BLaER1 treated with 17β-estradiol and CSF1 and Interleukin-3, amounts not matched to agents 10 nM and 100 nM (cell line): Measurements from ENCODE around the gene SLAIN1.
"Not testable (repeated sequence)": the region's sequence is repeated elsewhere in the genome, so short reads cannot be mapped to it uniquely, and the experiment has no call there.

ENCODE experiments used
- H3K27ac ChIP-seq, 11 experiments: shearing (Covaris generic); formaldehyde crosslinking; 2 replicates each; pipeline ENCODE4 v1.8.1; 2022
- H3K27me3 ChIP-seq, 11 experiments: shearing (Covaris generic); formaldehyde crosslinking; 2 replicates each; pipeline ENCODE4 v1.8.1; 2022
- H3K36me3 ChIP-seq, 11 experiments: shearing (Covaris generic); formaldehyde crosslinking; 2 replicates each; pipeline ENCODE4 v1.8.1; 2022
- H3K4me1 ChIP-seq, 10 experiments: shearing (Covaris generic); formaldehyde crosslinking; 2 replicates each; pipeline ENCODE4 v1.8.1; 2022
- H3K4me2 ChIP-seq, 11 experiments: shearing (Covaris generic); formaldehyde crosslinking; 2 replicates each; pipeline ENCODE4 v1.8.1; 2022
- H3K4me3 ChIP-seq, 10 experiments: shearing (Covaris generic); formaldehyde crosslinking; 2 replicates each; pipeline ENCODE4 v1.8.1; 2022
- H3K9ac ChIP-seq, 11 experiments: shearing (Covaris generic); formaldehyde crosslinking; 2 replicates each; pipeline ENCODE4 v1.8.1; 2022
- H3K9me3 ChIP-seq, 11 experiments: shearing (Covaris generic); formaldehyde crosslinking; replicated peaks in 1 of 11; 2 replicates each; pipeline ENCODE4 v1.8.1; 2022
- H4K20me1 ChIP-seq, 11 experiments: shearing (Covaris generic); formaldehyde crosslinking; 2 replicates each; pipeline ENCODE4 v1.8.1; 2022
- Cebpa-rat ChIP-seq, 11 experiments: shearing (Covaris generic); IDR thresholded peaks; 2 replicates each; pipeline ENCODE4 v1.8.1; 2022

SLAIN1 gene

DNA sequence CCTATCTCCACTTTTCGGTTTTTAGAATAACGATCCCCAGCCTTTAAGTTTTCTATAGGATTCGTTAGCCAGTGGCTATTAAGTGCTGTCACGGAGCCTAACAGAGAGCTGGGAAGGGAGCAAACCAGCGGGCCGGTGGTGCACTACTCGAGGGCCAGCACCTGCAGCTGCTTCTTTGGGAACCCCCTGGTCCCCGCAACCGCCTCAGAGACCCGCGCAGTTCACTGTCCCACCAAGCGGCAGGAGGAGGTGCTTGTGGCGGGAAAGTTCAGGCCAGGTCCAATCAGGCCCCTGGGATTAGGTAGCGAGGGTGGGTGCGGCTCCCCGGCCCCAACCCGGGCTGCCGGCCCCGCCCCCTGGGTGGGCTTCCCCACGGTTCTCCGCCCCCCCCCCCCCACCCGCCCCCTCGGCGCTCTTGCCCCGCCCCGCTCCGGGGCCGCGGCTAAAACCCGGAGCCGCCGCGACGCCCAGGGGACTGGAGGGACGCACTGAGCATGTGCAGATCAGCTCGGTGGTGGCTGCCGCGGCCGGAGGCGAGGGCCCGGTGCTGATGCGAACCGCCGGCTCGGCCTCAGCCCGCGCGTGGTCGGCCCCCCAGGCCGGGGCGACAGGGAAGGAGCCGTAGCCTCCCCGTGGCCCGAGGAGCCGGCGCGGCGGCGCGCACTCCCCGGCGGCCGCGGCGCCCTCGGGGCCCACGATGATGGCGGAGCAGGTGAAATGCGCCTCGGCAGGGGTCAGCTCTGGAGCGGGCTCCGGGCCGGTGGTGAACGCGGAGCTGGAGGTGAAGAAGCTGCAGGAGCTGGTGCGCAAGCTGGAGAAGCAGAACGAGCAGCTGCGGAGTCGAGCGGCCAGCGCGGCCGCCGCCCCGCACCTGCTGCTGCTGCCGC is at the start of gene SLAIN1:
Gene SLAIN1 (plus strand): TSS at position 471 of the 887 bp plus-strand sequence. CDS start 227 bp downstream, at position 698.
- H3K27ac ChIP-seq: peak within 1 kb of the TSS in 10 of 11 experiments; percentile 46 to 81 (median 74); a peak in 20 of 22 replicates
- peaks cover 7 to 38% (median 27%) of the 10 kb centered on the region in 10 experiments for H3K4me1 ChIP-seq
- H3K9ac ChIP-seq: peak within 1 kb of the TSS; percentile 72 to 85 (median 83)
- no peak for TF ChIP-seq Cebpa-rat (IDR thresholded peaks at IDR 0.05)
- peak within 1 kb of the TSS; percentile 82 to 99 (median 95) for H3K4me3 ChIP-seq
- no peaks in the 10 kb centered on the region for H3K36me3 ChIP-seq
- H3K27me3 ChIP-seq: peaks cover 0 to 22% (median 17%) of the 10 kb centered on the region in 11 experiments; a peak in 16 of 22 replicates
- peak within 1 kb of the TSS; percentile 81 to 97 (median 92) for H3K4me2 ChIP-seq
- no peaks in the 10 kb centered on the region for H3K9me3 ChIP-seq
- peaks cover 0 to 33% (median 0%) of the 10 kb centered on the region in 11 experiments; a peak in 5 of 22 replicates for H4K20me1 ChIP-seq

- H3K9ac ChIP-seq: no peak overlapping the region
- H3K27ac ChIP-seq: no peak overlapping the region
- H3K4me2 ChIP-seq: no peak overlapping the region
- no peaks in the 10 kb centered on the region for H3K36me3 ChIP-seq
- H3K9me3 ChIP-seq: peaks cover 0 to 15% (median 11%) of the 10 kb centered on the region in 11 experiments; a peak in 9 of 22 replicates
- H3K4me1 ChIP-seq: no peaks in the 10 kb centered on the region
- H4K20me1 ChIP-seq: no peaks in the 10 kb centered on the region
- H3K27me3 ChIP-seq: no peaks in the 10 kb centered on the region
- TF ChIP-seq Cebpa-rat (IDR thresholded peaks at IDR 0.05): no peak
- H3K4me3 ChIP-seq: no peak overlapping the region
Measured at GRCh38 chr13:77650409-77650808, 47.1 kb upstream of the SLAIN1 start.

DNA sequence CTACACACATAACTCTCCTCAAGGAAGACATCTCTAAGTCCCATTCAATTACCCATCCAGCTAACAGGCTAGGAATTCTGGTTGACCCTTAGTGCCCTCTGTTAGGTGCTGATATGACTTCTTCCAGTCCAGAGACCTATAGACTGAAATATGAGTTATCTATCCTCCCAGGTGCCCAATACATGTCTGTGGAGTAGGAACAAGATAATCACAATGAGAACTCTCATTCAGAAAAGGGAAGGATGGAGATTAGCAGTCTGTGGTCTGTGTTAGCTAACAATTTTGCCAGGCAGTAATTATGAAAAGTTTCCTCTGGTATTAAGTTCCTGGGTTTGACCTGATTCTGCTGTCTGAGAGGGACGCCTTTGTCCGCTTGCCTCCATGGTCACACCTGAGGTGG is 44.2 kb upstream of the SLAIN1 start:
- Histone ChIP-seq H3K9me3 (peaks cover 0 to 22% (median 13%) of the 10 kb centered on the region in 11 experiments; a peak in 10 of 22 replicates), H3K4me1 (no peaks in the 10 kb centered on the region), H3K27ac (no peak overlapping the region), H3K9ac (no peak overlapping the region), H3K4me3 (no peak overlapping the region), H3K36me3 (no peaks in the 10 kb centered on the region), H4K20me1 (no peaks in the 10 kb centered on the region), H3K27me3 (no peaks in the 10 kb centered on the region), H3K4me2 (no peak overlapping the region)
- TF ChIP-seq Cebpa-rat (IDR thresholded peaks at IDR 0.05): no peak

DNA sequence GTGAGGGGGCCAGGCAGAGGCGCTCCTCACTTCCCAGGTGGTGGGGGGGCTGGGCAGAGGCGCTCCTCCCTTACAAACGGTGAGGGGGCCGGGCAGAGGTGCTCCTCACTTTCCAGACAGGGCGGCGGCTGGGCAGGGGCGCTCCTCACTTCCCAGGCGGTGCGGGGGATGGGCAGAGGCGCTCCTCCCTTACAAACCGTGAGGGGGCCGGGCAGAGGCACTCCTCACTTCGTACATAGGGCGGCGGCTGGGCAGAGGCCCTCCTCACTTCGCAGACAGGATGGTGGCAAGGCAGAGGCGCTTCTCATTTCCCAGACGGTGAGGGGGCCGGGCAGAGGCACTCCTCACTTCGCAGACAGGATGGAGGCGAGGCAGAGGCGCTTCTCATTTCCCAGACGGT is 37.5 kb upstream of the SLAIN1 start:
- not testable (repeated sequence) for H3K4me3 ChIP-seq, H3K4me1 ChIP-seq, H3K27me3 ChIP-seq, H3K4me2 ChIP-seq, H3K27ac ChIP-seq, H3K9ac ChIP-seq, H3K36me3 ChIP-seq, H4K20me1 ChIP-seq
- peaks cover 11 to 33% (median 21%) of the 10 kb centered on the region in 11 experiments; a peak in 21 of 22 replicates for H3K9me3 ChIP-seq

DNA sequence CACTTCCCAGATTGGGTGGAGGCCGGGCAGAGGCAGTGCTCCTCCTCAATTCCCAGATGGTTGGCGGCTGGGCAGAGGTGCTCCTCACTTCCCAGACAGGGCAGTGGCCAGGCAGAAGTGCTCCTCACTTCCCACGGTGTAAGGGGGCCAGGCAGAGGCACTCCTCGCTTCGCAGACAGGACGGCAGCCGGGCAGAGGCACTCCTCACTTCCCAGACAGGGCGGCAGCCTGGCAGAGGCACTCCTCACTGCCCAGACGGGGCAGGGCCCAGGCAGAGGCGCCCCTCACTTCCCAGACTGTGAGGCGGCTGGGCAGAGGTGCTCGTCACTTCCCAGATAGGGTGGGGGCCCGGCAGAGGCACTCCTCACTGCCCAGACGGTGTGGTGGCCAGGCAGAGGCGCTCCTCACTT is 36.6 kb upstream of the SLAIN1 start:
- H3K4me3 ChIP-seq: no peak overlapping the region
- H4K20me1 ChIP-seq: no peaks in the 10 kb centered on the region
- no peaks in the 10 kb centered on the region for H3K36me3 ChIP-seq
- no peaks in the 10 kb centered on the region for H3K27me3 ChIP-seq
- H3K4me2 ChIP-seq: no peak overlapping the region
- no peaks in the 10 kb centered on the region for H3K4me1 ChIP-seq
- no peak for TF ChIP-seq Cebpa-rat (IDR thresholded peaks at IDR 0.05)
- H3K9me3 ChIP-seq: peaks cover 11 to 33% (median 19%) of the 10 kb centered on the region in 11 experiments; a peak in 21 of 22 replicates
- no peak overlapping the region for H3K9ac ChIP-seq
- no peak overlapping the region for H3K27ac ChIP-seq

DNA sequence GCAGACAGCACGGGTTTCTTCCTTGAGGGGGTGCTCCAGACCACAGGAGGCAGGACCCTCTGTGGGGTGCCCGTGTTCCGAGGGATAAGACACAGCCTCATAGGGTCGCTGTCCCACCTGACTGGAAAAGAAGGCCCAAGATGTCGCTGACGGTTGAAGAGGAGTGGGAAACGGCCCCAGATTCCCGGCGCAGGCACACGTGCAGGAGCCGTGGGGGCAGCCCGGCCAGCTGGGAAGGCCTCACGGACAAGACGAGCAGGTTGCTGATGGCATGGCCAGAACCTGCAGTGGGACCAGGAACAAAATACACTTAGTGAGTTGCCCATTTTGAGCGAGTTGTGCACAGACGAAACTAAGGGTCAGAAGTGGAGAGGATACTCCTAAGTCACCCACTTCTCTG is 35.2 kb upstream of the SLAIN1 start:
- not testable (repeated sequence) for H3K9ac ChIP-seq

DNA sequence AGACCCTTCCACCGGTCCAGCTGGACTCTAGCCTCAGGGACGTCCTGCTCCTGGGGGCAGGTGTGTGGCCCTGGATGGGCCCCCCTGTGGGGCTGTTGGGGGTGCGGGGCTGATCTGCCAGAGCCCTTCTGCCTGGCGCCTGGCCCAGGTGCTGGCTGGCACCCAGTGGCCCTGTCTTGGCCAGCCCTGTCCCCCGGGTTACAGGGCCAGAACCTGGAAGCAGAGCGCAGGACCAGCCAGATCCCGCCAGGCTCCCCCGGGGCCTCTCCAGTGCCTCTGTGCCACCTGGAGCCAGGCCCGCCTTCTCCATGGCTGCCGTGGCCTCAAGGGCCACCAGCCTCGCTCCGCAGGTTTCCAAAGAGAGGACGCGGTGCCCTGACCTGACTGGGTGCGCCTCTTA is 34.7 kb upstream of the SLAIN1 start:
- not testable (repeated sequence) for H3K9ac ChIP-seq, H3K36me3 ChIP-seq, H4K20me1 ChIP-seq, H3K4me1 ChIP-seq, H3K27me3 ChIP-seq, H3K27ac ChIP-seq, H3K4me2 ChIP-seq, H3K4me3 ChIP-seq
- peaks cover 11 to 33% (median 19%) of the 10 kb centered on the region in 11 experiments; a peak in 21 of 22 replicates for H3K9me3 ChIP-seq

More for the DNA sequence above, 35.2 kb upstream of the SLAIN1 start:
- H3K4me2 ChIP-seq, H3K4me3 ChIP-seq, H3K36me3 ChIP-seq, H3K4me1 ChIP-seq, H4K20me1 ChIP-seq, H3K27me3 ChIP-seq, H3K27ac ChIP-seq: not testable (repeated sequence)
- peaks cover 11 to 33% (median 19%) of the 10 kb centered on the region in 11 experiments; a peak in 21 of 22 replicates for H3K9me3 ChIP-seq

- TF ChIP-seq Cebpa-rat (IDR thresholded peaks at IDR 0.05): no peak
- Histone ChIP-seq H3K27ac (no peak overlapping the region), H3K27me3 (no peaks in the 10 kb centered on the region), H4K20me1 (no peaks in the 10 kb centered on the region), H3K4me2 (no peak overlapping the region), H3K36me3 (no peaks in the 10 kb centered on the region), H3K9ac (no peak overlapping the region), H3K4me1 (no peaks in the 10 kb centered on the region), H3K9me3 (peaks cover 0 to 19% (median 5%) of the 10 kb centered on the region in 11 experiments; a peak in 10 of 22 replicates), H3K4me3 (no peak overlapping the region)
Measured at GRCh38 chr13:77674852-77675251, 22.6 kb upstream of the SLAIN1 start.

- no peak for TF ChIP-seq Cebpa-rat (IDR thresholded peaks at IDR 0.05)
- H3K4me1 ChIP-seq: no peaks in the 10 kb centered on the region
- H3K9ac ChIP-seq: no peak overlapping the region
- no peak overlapping the region for H3K4me2 ChIP-seq
- peaks cover 0 to 18% (median 5%) of the 10 kb centered on the region in 11 experiments; a peak in 10 of 22 replicates for H3K9me3 ChIP-seq
- no peaks in the 10 kb centered on the region for H3K27me3 ChIP-seq
- no peak overlapping the region for H3K4me3 ChIP-seq
- no peaks in the 10 kb centered on the region for H3K36me3 ChIP-seq
- H3K27ac ChIP-seq: no peak overlapping the region
- H4K20me1 ChIP-seq: no peaks in the 10 kb centered on the region
Measured at GRCh38 chr13:77678691-77679235, 18.7 kb upstream of the SLAIN1 start.
